Adrenal gland (tissue), 5 donors: Measurements from ENCODE around the gene TSPAN8.

Experiments used
- CTCF ChIP-seq, 6 experiments: fragments of 450-650 bp in 4 of 6; fragments of 200-600 bp in 2 of 6; sonication (generic) in 1 of 6; IDR thresholded peaks; 1 replicate in 5 of 6; 2 replicates in 1 of 6; pipeline versions ENCODE4 v1.5.1 to v1.8.0; 2016 to 2021; ENCODE audit warnings: antibody characterized with exemption in 6 of 6, mild to moderate bottlenecking in 2 of 6, moderate library complexity in 1 of 6
- POLR2A ChIP-seq, 2 donors: fragments of 450-650 bp; IDR thresholded peaks; one replicate each; pipeline ENCODE4 v1.6.1; 2017; ENCODE audit warnings: antibody characterized with exemption in 2 of 2, mild to moderate bottlenecking in 2 of 2, moderate library complexity in 1 of 2
- donor health status: DM: no; HTN: no; CAD: no.

GRCh38 chr12:71090971-71091370, 66.8 kb downstream of the TSPAN8 start:
- TF ChIP-seq CTCF (IDR thresholded peaks at IDR 0.05) (no peak), POLR2A (IDR thresholded peaks at IDR 0.05) (no peak)
